Lung (tissue), 12 donors: ENCODE data around the gene WDR88. TPM values are rescaled to one million over a fixed set of nuclear protein-coding genes. Genes with fewer than 3 reads are reported as not detected.

ENCODE experiments used
- ATAC-seq: fragments of 200-7000 bp; cut with Tn5 transposase; one replicate; pipeline ENCODE4 v1.9.1; 2020; ENCODE audit warnings: moderate number of reproducible peaks; ENCODE audit not compliant: insufficient read depth, low FRiP score
- DNase-seq, 3 donors: peaks; one replicate each; pipeline ENCODE4 v3.0.0-alpha.2; 2013 to 2017
- H3K27ac ChIP-seq, 2 donors: one replicate each; pipeline ENCODE4 v1.5.1; 2013; ENCODE audit warnings: mild to moderate bottlenecking in 2 of 2, moderate library complexity in 2 of 2, control low read depth in 1 of 2, inconsistent platforms in 1 of 2, low read depth in 1 of 2, low read length in 1 of 2
- H3K27me3 ChIP-seq, 3 donors: one replicate each; pipeline ENCODE4 v1.5.1; 2013; ENCODE audit warnings: low read length in 2 of 3; ENCODE audit not compliant: control insufficient read depth in 3 of 3, insufficient read depth in 3 of 3
- H3K36me3 ChIP-seq, 4 donors: one replicate each; pipeline ENCODE4 v1.5.1; 2013; ENCODE audit warnings: low read length in 4 of 4, mild to moderate bottlenecking in 1 of 4, moderate library complexity in 1 of 4; ENCODE audit not compliant: control insufficient read depth in 4 of 4, insufficient read depth in 4 of 4
- H3K4me1 ChIP-seq, 5 donors: one replicate each; pipeline ENCODE4 v1.5.1; 2013; ENCODE audit warnings: low read length in 5 of 5, mild to moderate bottlenecking in 2 of 5, moderate library complexity in 1 of 5; ENCODE audit not compliant: control insufficient read depth in 5 of 5, insufficient read depth in 5 of 5
- H3K4me3 ChIP-seq: one replicate; pipeline ENCODE4 v1.5.1; 2013; ENCODE audit warnings: mild to moderate bottlenecking, control low read depth, moderate library complexity
- H3K9ac ChIP-seq, 2 donors: one replicate each; pipeline ENCODE4 v1.5.1; 2013; ENCODE audit warnings: low read length in 2 of 2, control low read depth in 1 of 2; ENCODE audit not compliant: insufficient read depth in 1 of 2
- H3K9me3 ChIP-seq, 4 donors: one replicate each; pipeline ENCODE4 v1.5.1; 2013; ENCODE audit warnings: low read length in 3 of 4, mild to moderate bottlenecking in 1 of 4, moderate library complexity in 1 of 4; ENCODE audit not compliant: control insufficient read depth in 4 of 4, insufficient read depth in 3 of 4
- WGBS, 2 donors: extraction: QIAGEN DNeasy Blood & Tissue Kit; methylation state at CpG; one replicate each; pipeline ENCODE4 v1.1.7; 2013; 5-methylcytosine and 5-hydroxymethylcytosine counted together
- polyA plus RNA-seq, 2 donors: library from polyadenylated mRNA; stranded (reverse); fragments of 200-250 nt; gene quantifications; one replicate each; pipeline ENCODE4 v1.2.1, GENCODE V29; 2013
- total RNA-seq, 2 donors: library from RNA; depleted of rRNA in 1 of 2; stranded (reverse); fragments of >200 nt in 1 of 2; gene quantifications; one replicate each; pipeline ENCODE4 v1.2.1, GENCODE V29; 2014 to 2021
- TF ChIP-seq, protein P1 (sequence below): IDR thresholded peaks from 2 replicates; pipeline ENCODE4 v1.5.1; 2012; ENCODE audit warnings: mild to moderate bottlenecking; ENCODE audit errors: control extremely low read depth, extremely low read depth
- donor health status: control.
- donor health status: control.
- donor health status: Bipolar disorder and iron deficiency.
- donor health status: healthy.
- donor health status: DM: yes; HTN: yes; CAD: no.

WDR88 gene
- total and polyA plus RNA-seq, 4 donors = not detected

DNA sequence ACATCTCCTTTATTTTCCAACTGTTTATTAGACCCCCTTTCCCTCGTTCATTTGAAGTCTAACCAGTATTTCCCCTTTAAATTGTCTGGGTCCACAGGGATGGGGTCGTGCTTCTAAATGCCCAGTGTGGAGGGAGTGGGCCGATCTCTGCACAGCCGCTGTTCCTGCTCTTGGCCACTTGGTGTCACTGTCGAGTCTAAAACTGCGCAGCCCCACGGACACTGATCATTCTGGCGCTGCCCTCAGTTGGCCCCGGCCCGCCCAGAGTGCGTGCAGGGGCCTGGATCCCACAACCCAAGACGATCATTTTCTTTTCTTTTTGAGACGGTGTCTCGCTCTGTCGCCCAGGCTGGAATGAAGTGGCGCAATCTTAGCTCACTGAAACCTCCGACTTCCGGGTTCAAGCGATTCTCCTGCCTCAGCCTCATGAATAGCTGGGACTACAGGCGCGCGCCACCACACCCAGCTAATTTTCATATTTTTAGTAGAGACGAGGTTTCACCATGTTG, 12.0 kb downstream of the WDR88 start:
- H3K4me3 ChIP-seq = no peak overlapping the region

DNA sequence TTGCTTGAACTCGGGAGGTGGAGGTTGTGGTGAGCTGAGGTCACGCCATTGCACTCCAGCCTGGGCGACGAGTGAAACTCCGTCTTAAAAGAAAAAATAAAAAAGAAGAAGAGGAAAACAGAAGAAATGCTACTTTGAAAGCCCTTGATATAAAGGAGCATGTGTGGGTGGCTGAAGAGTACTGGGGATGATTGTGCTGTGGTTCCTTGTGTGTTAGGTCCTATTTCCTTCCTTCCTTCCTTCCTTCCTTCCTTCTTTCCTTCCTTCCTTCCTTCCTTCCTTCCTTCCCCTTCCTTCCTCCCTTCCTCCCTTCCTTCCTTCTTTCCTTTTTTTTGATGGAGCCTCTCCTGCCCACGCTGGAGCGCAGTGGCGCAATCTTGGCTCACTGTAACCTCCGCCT, 14.3 kb downstream of the WDR88 start:
- no peak overlapping the region for H3K4me3 ChIP-seq
- H3K36me3 ChIP-seq = no peaks in the 10 kb centered on the region
- WGBS, 2 donors = 80 to 83% methylated on average over 9 of the region's 9 CpGs
- TF ChIP-seq, protein P1, sequence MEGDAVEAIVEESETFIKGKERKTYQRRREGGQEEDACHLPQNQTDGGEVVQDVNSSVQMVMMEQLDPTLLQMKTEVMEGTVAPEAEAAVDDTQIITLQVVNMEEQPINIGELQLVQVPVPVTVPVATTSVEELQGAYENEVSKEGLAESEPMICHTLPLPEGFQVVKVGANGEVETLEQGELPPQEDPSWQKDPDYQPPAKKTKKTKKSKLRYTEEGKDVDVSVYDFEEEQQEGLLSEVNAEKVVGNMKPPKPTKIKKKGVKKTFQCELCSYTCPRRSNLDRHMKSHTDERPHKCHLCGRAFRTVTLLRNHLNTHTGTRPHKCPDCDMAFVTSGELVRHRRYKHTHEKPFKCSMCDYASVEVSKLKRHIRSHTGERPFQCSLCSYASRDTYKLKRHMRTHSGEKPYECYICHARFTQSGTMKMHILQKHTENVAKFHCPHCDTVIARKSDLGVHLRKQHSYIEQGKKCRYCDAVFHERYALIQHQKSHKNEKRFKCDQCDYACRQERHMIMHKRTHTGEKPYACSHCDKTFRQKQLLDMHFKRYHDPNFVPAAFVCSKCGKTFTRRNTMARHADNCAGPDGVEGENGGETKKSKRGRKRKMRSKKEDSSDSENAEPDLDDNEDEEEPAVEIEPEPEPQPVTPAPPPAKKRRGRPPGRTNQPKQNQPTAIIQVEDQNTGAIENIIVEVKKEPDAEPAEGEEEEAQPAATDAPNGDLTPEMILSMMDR = no peak
- no peaks in the 10 kb centered on the region for H3K9me3 ChIP-seq
- H3K27me3 ChIP-seq = no peaks in the 10 kb centered on the region
- H3K4me1 ChIP-seq = peaks cover 0 to 3% (median 0%) of the 10 kb centered on the region in 5 donors
- no peak overlapping the region for H3K27ac ChIP-seq
- no peak overlapping the region for H3K9ac ChIP-seq
- no peak for DNase-seq
- no peak for ATAC-seq

More for the DNA sequence above, 12.0 kb downstream of the WDR88 start:
- no peaks in the 10 kb centered on the region for H3K27me3 ChIP-seq
- H3K9ac ChIP-seq = no peak overlapping the region
- peak; percentile 57 to 77 (median 71) for DNase-seq
- H3K4me1 ChIP-seq = no peaks in the 10 kb centered on the region
- 27 to 30% methylated on average over 23 of the region's 23 CpGs for WGBS, 2 donors
- H3K27ac ChIP-seq = no peak overlapping the region
- ATAC-seq = peak; percentile 86
- H3K36me3 ChIP-seq = no peaks in the 10 kb centered on the region
- TF ChIP-seq, protein P1 = peak; percentile 90
- H3K9me3 ChIP-seq = no peaks in the 10 kb centered on the region

DNA sequence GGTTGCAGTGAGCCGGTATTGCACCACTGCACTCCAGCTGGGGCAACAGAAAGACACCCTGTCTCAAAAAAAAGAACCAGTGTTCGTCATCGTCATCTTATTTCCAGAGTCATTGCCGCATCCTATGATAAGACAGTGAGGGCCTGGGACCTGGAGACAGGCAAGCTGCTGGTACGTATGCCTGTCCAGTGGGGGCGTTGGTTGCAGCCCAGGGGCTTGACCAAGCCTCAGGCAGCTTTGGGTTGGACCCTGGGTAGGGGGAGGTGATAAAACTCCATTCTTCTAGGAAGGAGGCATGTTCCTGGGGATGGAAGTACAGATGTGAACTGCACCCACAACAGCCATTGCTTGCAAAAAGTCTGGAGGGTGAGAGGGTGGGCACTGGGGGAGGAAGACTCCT, 15.6 kb downstream of the WDR88 start:
- DNase-seq (no peak), ATAC-seq (no peak)
- no peak overlapping the region for H3K27ac ChIP-seq
- TF ChIP-seq, protein P1 = no peak
- WGBS, 2 donors = 88 to 90% methylated on average over 6 of the region's 6 CpGs
- H3K4me1 ChIP-seq = peaks cover 0 to 3% (median 0%) of the 10 kb centered on the region in 5 donors
- no peak overlapping the region for H3K4me3 ChIP-seq
- H3K9ac ChIP-seq = no peak overlapping the region
- H3K9me3 ChIP-seq = no peaks in the 10 kb centered on the region
- H3K27me3 ChIP-seq = no peaks in the 10 kb centered on the region
- H3K36me3 ChIP-seq = no peaks in the 10 kb centered on the region
